GM18511 (cell line): ENCODE measurements around the gene CRTC1.

Experiments
- ATAC-seq: cut with Tn5 transposase; IDR thresholded peaks from one replicate; pipeline ENCODE4 v1.9.1; 2021; ENCODE audit warnings: mild to moderate bottlenecking, moderate library complexity; ENCODE audit not compliant: unreplicated experiment

The CRTC1 gene

GRCh38 chr19:18651300-18651699 lies 32.2 kb upstream of the CRTC1 start:
- no peak for ATAC-seq

GRCh38 chr19:18651733-18652132 lies 31.7 kb upstream of the CRTC1 start:
- ATAC-seq, result no peak

- ATAC-seq, result no peak
Measured at GRCh38 chr19:18653853-18654252, 29.6 kb upstream of the CRTC1 start.

- no peak for ATAC-seq
Measured at GRCh38 chr19:18654469-18654868, 29.0 kb upstream of the CRTC1 start.

- ATAC-seq, result no peak
Measured at GRCh38 chr19:18655173-18655844, 28.2 kb upstream of the CRTC1 start.

GRCh38 chr19:18656337-18657086 lies 27.0 kb upstream of the CRTC1 start:
- ATAC-seq, result no peak

GRCh38 chr19:18657590-18658365 lies 25.7 kb upstream of the CRTC1 start:
- no peak for ATAC-seq

GRCh38 chr19:18658366-18658855 lies 25.1 kb upstream of the CRTC1 start:
- no peak for ATAC-seq

GRCh38 chr19:18659281-18660050 lies 24.0 kb upstream of the CRTC1 start:
- no peak for ATAC-seq

- ATAC-seq, result no peak
Measured at GRCh38 chr19:18660051-18660910, 23.2 kb upstream of the CRTC1 start.

- ATAC-seq, result no peak
Measured at GRCh38 chr19:18660939-18661670, 22.4 kb upstream of the CRTC1 start.

GRCh38 chr19:18662972-18663732 lies 20.3 kb upstream of the CRTC1 start:
- ATAC-seq, result no peak

GRCh38 chr19:18663940-18664530 lies 19.4 kb upstream of the CRTC1 start:
- no peak for ATAC-seq

- no peak for ATAC-seq
Measured at GRCh38 chr19:18665771-18666202, 17.7 kb upstream of the CRTC1 start.

GRCh38 chr19:18666317-18666716 lies 17.2 kb upstream of the CRTC1 start:
- ATAC-seq, result no peak

- ATAC-seq, result no peak
Measured at GRCh38 chr19:18666784-18667183, 16.7 kb upstream of the CRTC1 start.

- ATAC-seq, result no peak
Measured at GRCh38 chr19:18667531-18668251, 15.8 kb upstream of the CRTC1 start.
